Stromal cell of bone marrow (primary cell): ENCODE measurements around the gene C14orf180.
"Not testable (repeated sequence)": the region's sequence is repeated elsewhere in the genome, so short reads cannot be mapped to it uniquely, and the experiment has no call there.

Experiments used
- DNase-seq: peaks from one replicate; pipeline ENCODE4 v3.0.0-alpha.2; 2012; ENCODE audit warnings: low read depth

The C14orf180 gene

GRCh38 chr14:104614126-104614812, 34.7 kb downstream of the C14orf180 start:
- DNase-seq: no peak

GRCh38 chr14:104624939-104625338, 45.4 kb downstream of the C14orf180 start:
- DNase-seq: no peak

DNA sequence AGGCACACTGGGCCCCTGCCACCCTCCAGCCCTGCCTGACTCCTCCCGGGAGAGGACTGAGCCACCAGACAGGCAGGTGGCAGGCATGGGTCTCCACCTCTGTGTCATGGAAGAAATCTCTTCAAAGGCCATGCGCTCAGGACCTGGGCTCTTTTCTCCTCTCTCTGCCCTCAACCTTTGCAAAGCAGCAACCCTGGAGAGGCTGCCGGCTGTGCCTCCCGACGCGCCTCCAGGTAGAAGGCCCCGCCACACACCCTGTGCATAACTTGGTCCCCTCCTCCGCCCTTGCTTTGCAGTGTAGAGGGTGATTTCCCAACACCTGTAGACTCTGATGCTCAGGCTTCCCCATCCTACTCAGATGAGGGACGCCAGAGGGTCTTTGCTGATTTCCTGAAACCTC, 53.2 kb downstream of the C14orf180 start:
- no peak for DNase-seq

DNA sequence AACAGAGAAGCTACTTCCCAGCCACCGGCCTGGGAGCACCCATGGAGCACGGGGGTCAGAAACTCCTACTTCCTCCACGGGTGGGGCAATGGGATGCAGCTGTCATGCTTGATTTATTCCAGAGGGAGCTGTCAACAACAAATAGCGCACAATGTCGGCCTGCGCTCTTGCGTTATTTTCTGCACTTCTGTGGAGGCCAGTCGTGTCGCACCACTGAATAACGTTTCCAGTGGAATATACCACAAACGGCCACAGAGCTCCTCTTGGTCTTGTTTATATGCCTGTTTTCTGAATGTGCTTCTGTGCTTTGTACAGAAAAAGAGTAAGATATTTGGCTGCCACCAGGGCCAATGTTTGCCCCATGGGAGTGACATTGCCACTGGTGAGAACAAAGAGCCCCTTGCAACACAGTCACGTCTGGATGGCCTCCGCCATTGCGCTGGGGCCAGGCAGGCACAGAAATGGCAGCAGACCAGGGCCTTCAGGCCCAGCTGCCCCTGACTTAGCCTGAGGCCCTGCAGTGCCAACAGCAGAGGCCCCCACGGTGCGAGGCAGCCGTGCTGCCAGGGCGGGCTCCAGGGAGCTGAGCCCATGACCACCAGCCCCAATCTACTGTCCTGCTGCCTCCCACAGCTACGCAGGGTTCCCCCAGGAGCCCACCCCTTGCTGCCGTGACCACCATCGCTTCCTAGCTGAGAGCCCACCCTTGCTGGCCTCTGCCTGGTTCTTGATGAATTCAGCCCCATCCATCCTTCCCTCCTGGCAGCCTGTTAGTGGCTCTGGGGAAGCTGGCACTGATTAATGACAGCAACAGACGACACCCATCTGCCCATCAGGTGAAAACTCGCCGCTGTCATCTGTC, 53.9 kb downstream of the C14orf180 start:
- no peak for DNase-seq

DNA sequence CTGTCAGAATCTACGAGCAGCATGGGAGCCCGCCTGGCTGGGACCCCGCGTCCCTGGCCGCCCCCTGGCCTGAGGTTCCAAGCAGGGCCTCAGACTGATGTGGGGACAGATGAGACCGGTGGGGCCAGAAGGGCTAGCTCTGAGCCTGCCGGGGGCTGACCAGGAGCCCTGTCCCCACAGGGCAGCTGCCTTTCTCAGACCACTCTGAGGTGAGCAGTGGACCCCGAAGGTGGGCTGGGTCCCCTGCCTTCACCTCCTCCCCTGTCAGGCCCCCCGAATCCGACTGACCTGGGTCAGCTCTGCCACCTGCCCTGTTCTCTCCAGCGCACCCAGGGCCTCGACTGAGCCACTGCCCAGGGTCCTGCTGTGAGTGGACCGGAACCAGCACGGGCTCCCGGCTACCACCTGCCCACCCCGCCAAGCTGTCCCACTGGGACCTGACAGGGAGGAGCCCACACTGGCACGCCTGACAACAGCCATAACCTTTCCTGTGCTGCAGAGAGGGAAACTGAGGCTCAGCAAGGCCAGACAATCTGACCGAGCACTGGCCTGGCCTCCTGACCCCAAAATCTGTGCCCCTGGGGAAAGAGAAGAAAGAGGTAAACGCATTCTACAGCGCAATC, 54.7 kb downstream of the C14orf180 start:
- DNase-seq: no peak

DNA sequence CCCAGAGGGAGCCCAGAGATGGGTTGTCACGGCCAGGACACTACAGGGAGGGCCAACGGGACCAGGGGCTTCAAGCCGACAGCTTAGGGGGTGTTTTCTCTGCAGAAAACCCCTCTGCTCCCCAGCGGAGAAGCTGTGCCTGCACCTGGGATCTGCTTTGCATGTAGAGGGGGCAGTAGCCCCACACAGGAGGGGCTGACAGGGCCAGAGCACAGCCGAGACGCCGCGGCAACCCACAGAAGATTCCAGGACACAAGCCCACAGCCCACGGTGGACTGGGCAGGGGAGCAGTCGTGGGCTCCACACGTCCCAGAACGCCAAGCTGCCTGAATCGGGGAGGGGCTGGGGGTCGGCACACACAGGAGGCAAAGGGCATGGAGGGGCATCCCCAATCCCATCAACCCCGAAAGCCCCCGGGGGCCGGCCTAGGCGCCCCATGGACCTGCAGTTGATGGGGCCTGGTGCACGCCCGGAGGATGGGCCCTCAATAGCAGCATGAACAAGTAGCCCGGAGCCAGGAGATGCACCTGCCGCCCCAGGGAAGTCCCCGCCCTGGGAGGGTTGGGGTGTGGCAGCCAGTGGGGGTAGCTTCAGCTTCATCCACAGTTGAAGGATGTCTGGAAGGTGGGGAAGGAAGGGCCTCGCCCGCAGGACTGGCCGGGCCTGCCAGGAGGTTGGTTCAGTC, 55.5 kb downstream of the C14orf180 start:
- no peak for DNase-seq

DNA sequence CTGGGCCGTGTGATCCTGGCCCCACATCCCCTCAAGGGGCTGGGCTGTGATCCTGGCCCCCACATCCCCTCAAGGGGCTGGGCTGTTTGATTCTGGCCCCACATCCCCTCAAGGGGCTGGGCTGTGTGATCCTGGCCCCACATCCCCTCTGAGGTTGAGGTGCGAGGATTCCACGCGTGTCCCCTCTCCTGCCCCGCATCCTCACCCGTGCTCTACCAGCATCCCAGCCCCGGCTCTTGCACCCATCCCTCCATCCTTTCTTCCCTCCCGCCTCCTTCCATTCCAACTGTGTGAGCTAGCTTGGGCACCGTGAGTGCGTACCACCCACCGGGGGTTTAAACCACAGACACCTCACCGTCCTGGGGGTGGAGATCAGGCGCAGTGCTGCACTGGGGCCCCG, 56.2 kb downstream of the C14orf180 start:
- DNase-seq: no peak

GRCh38 chr14:104636131-104636530, 56.6 kb downstream of the C14orf180 start:
- no peak for DNase-seq

GRCh38 chr14:104636846-104637545, 57.4 kb downstream of the C14orf180 start:
- not testable (repeated sequence) for DNase-seq

- no peak for DNase-seq
Measured at GRCh38 chr14:104637546-104638003, 58.0 kb downstream of the C14orf180 start.

GRCh38 chr14:104638190-104638589, 58.6 kb downstream of the C14orf180 start:
- no peak for DNase-seq

- DNase-seq: no peak
Measured at GRCh38 chr14:104638927-104639450, 59.4 kb downstream of the C14orf180 start.

DNA sequence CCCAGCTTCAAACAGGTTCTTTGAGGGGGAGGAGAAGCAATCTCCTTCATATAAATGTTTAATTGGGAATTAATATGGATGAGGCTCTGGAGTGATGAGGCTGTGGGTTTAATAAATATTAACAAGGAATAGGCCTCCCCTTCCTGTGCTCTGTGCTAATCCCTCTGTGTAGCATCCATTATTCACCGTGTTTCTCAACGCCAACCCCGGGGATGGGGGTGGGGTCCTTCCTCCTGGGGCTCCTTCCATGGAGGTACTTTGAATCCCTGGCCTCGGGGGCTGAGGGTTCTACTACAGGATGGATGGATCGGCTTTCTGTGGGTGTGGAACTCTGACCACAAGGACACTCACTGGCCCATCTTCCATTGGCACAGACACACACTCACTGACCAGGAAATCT, 59.9 kb downstream of the C14orf180 start:
- DNase-seq: no peak
